HG03066 (cell line): ENCODE measurements around the gene CARMIL3.
A peak's percentile ranks its signal among the peaks of the same experiment; 100 is the strongest.

Source experiments
- ATAC-seq: cut with Tn5 transposase; IDR thresholded peaks from one replicate; pipeline ENCODE4 v1.9.1; 2021; ENCODE audit warnings: low read depth; ENCODE audit not compliant: unreplicated experiment

Gene CARMIL3

DNA sequence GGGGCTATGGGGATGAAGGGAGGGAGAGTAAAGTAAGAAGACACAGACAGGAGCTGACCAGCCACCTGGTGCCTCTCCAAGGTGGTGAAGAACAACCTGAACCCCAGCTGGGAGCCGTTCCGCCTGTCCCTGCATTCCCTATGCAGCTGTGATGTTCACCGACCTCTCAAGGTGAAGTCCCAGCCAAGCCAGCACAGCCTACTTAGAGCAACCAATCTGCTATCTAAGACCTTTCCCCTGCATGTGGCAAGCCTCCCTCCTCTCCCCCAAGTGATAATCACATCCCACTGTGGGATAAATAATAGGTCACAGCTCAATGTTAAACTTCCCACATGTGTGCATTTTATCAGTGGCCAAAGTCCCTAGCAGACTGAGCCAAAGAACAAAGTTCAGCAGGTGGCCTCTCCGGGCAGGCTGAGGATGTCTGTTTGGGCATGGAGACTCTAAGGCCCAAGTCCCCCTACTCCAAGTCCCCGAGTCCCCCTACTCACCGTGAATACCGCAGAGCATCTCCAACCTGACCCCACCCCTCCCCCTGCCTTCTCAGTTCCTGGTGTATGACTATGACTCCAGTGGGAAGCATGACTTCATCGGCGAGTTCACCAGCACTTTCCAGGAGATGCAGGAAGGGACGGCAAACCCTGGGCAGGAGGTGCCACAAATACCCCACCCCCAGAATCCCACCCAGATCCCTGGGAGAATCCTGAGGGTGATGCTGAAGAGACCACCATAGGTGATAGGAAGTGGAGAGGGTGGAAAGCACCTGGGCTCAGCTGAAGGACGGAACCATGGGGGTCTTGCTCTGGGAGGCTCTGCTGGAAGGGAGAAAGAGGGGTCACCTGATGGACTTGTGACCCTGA lies 23.0 kb downstream of the CARMIL3 start:
- no peak for ATAC-seq

DNA sequence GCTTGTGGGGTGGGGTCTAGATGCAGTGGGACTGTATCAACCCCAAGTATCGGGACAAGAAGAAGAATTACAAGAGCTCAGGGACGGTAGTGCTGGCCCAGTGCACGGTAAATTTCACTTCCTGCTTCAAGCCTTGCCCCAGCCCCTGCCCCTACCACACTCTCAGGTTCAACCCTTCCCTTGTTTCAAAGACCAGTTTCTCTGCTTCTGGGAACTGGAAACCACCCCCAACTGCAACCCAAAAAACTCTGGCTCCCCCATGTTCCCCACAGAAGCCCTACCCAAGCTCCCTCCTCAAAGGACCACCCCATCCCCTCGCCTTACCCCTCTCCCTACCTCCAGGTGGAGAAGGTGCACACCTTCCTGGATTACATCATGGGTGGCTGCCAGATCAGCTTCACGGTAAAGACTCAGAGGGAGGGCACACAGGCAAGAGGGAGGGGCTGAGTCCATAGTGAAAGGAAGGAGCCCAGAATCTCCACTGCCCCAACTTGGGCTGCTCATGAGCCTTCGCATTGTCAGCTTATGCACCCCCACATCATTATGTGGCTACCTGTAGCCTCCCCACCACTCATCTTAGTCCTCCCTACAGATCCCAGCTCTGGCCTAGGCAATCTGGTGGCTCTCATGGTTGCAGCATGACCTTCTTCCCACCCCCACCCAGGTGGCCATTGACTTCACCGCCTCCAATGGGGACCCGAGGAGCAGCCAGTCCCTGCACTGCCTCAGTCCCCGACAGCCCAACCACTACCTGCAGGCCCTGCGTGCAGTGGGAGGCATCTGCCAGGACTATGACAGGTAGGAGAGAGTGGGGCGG lies 23.9 kb downstream of the CARMIL3 start:
- no peak for ATAC-seq

DNA sequence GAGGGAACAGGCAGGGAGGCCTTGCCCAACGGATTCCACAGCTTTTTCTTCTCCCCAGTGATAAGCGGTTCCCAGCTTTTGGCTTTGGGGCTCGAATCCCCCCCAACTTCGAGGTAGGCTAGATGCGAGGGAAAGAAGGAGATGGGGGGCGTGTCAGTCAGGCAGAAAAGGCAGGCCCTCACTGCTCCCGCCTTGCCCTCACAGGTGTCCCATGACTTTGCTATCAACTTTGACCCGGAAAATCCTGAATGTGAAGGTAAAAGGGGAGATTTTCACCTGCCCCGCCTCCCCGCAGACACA lies 24.4 kb downstream of the CARMIL3 start:
- no peak for ATAC-seq

DNA sequence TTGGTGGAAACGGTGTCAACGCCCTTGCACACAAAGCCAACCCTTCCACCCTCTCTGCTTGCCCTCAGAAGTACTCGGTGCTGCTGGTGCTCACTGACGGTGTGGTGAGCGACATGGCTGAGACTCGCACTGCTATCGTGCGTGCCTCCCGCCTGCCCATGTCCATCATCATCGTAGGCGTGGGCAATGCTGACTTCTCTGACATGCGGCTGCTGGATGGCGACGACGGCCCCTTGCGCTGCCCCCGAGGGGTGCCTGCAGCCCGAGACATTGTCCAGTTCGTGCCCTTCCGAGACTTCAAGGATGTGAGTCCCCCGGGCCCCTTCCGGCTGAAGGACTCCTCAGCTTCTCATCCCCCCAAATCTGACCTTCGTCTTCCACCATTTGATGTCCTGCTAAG lies 25.3 kb downstream of the CARMIL3 start:
- no peak for ATAC-seq

DNA sequence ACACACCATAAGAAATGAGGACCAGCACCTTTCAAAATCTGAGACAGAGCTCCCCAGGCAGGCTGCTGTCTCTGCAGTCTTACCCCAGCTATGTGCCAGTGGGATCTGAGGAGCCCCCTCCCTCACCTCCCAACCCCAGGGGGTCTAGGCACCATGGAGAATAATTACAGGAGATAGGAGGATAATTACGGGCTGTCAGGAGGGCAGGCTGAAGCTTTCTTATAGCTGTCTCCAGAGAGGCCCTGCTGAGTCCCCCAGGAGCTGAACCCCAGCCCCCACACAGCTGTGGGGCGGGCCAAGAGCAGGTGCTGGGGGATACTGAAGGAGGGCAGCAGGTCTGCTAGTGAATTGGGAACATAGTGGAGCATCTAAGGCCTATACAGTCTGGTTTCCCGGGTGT lies 26.3 kb downstream of the CARMIL3 start:
- ATAC-seq: no peak

DNA sequence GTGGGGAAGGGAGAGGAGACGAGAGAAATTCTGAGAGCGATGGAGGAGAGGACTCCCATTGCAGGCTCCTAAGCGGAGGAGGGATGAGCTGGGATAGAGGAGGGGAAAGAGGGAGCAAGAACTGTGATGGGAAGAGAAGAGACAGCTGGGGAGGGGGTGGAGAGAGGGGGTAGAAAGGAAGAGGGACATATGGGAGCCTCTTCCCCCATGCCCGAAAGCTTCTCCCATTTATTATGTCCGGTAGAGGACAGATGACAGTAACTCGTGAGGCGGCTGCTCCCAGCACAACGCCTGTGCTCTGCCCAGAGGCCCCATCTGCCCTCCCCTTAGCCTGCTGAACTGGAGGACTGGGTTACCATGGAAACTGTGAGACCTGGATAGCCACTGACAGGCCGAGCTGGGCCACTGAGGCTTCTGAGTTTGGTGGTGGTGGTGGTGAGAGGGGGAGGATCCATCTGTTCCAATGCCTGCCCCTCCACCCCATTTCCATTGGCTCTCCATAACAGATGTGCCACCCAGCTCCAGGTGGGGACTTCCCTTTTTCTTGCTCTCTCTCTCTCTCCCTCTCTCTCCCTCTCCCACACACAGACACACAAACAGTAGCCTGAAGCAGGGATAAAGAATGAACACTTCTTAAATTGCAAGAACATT lies 27.8 kb downstream of the CARMIL3 start:
- no peak for ATAC-seq

DNA sequence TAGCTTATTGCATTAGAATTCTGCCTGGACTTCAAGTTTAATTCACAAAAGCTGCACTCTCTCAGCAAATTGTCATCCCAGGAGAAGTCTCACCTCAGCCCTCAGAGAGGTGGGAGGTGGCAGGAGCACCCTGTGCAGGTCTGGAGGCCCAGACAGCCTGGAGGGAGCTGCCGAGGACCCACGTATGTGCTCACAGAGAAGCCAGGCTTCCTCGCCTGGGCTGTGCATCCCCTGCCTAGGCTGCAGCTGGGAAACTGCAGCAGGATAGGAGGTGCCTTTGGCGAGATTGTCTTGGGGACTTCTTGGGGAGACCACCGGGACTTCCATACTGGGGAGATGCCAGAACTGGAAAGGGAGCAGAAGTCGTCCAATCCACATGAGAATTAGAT lies 28.3 kb downstream of the CARMIL3 start:
- ATAC-seq: no peak

DNA sequence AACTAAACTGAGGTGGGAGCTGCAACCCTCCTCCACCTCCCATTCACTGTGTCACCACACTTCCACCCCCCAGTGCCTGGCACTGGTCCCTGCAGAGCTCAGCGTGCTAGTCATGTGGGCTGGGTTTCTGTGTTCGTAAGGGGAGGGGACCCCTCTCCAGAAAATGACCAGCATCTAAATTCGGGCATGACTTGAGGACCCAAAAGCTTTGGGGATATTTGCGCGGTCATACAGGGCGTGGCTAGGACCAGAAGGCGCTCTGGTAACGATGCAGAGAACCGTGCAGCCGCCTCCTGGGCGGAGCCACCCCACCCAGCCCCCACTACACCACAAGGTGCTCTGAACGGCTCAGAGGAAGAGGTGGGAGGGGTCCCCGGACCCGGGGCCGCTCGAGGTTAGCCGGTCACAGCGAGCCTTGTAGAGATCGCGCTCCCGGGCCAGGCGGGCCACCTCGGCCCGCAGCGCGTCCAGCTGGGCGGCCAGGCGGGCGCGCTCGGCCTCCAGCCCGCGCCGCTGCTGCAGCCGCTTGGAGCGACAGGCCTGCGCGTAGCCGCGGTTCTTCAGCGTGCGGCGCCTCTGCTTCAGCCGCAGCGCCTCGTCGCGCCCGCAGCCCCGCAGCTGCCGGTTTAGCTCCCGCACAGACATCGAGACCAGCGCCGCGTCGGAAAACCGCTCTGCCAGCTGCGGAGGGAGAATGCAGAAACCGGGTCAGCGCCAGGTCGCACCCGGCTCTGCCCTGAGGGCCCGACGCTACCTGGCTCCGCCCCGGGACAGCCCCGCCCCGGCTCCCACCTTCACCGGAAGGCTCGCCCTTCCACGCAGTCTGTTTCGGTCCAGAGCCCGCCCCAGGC lies 29.3 kb downstream of the CARMIL3 start:
- peak; percentile 86 for ATAC-seq

DNA sequence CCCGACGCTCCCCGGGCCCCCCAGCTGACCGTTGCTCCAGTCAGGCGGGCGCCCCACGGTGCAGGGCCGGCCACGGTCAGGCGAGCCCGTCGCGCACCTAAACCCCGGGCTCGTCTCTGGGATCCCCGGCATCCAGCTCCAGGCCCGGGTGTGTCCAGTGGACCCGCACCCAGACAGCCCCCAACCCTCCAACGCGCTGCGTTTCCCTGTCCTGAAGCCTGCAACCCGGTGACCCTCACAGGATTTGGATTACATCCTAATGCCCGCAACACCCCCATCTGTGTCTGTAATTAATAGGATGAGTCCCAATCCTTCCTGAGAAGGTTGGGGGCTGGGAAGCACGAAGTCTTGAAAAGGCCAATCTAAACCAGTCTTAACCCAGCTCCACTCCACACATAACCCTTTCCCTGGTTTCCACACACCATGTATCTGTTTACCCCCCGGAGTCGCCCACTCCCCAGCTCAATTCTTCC lies 30.0 kb downstream of the CARMIL3 start:
- ATAC-seq: no peak

DNA sequence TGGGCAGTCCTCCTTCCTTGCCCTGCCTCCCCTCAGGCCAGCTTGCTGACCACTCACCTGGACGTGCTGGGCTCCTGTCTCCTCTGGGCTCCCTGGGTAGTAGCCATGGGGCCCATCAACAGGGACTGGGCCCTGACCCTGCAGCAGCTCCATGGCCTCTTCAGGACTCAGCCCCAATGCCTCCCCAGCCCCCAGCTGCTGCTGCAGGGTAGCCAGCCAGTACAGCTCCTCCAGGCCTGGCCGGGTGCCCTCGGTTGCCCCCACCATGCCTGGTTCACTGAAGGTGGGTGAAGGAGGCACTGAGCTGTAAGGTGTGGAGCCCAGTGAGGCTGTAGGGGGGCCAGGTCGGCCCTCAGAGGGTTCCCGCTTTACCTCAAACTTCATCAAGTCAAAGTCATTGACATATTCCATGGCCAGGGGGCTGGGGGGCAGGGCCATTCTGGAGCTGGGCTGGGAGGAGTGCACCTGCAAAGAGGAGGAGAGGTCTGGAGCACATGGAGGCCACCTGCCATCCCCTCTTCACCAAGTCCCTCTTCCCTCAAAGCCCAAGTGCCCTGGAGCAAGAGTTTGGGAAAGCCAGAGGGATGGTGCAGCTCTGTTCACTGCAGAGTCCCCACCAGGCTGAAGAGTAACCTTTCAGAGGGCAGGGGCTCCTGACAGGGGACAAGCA lies 30.7 kb downstream of the CARMIL3 start:
- ATAC-seq: no peak

DNA sequence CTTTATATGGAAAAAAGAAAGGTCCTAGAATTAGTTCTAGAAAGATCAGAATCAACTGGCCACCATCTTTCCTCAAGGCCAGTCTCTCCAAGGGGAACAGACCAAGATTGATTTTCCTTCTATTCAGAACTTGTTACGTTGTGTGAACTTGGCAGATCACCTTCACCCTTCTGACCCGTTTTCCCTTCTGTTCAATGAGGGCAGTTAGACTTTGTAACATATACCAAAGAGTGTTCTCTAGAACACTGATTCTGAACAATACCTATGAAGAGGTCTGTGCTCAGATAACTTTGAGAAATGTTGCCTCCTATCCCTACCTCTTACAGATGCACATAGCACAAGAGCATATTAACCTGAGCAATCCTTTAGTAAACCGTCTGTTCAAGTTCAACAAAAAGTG lies 31.7 kb downstream of the CARMIL3 start:
- ATAC-seq: no peak

DNA sequence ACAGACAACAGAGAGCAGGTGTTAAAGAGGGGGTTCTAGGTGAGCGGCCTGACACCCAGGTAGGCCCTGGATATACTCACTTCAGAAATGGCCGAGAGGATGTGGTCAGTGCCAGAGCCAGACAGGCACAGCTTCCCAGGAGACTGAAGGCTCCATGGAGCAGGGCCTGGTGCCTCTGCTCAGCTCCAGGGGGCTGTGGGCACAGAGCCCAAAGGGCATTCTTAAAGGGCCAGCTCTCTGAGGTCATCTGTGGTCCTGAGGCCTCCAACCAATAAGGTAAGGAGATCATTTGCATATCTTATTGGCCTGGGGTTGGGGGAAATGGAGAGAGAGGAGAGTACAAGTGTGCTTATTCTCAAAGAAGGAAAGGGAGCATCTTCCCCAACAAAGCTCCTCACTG lies 32.6 kb downstream of the CARMIL3 start:
- no peak for ATAC-seq

DNA sequence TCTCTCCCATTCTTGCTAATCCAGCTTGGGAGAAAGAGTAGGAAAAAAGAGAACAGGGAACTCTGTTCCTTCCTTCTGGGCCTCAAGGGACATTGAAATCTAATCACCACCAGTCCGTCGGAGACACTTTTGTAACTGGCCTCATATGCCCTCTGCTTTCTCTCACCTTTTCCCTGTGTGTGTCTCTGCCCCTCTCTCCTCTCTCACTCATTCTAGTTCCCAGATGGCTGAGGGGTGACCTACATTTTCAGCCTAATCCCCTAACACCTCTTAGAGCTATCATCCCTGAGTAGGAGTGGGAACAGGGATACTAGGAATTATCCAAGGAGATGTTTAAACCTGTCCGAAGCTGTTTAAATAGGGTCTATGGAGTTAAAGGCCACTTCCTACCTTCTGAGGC lies 33.4 kb downstream of the CARMIL3 start:
- ATAC-seq: no peak

DNA sequence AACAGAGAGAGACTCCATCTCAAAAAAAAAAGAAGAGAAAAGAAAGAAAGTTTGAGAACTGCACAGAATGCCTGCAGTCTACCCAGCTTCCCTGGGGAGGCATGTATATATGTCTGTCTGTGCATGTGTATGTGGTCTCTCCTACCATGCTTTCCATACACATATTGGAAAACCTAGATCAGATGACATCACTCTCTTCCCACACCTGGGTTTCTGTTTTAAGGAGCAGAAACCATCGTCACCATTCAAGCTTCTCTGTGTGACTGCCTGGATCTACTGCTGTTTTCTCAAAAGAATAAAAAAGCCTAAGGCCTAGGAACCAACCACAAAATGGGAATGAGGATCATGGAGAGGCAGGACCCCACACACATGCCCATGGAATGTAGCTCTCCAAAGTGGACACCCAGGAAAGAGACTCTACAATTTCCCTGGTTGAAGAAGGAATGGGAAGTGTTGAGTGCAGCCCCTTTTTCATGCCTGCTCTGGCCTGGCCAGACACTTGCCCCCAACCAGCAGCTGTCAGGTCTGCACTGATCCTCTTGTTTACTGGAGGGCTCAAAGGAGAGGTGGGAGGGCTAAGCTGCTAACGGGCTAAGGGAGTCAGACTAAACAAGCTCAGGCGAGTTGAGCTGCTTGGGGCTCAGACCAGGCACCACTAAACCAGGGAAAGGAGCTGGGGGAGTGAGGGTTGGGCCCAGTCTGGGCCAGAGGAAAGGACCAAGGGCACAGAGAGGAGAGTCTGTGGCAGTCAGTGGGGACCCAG lies 34.6 kb downstream of the CARMIL3 start:
- no peak for ATAC-seq

DNA sequence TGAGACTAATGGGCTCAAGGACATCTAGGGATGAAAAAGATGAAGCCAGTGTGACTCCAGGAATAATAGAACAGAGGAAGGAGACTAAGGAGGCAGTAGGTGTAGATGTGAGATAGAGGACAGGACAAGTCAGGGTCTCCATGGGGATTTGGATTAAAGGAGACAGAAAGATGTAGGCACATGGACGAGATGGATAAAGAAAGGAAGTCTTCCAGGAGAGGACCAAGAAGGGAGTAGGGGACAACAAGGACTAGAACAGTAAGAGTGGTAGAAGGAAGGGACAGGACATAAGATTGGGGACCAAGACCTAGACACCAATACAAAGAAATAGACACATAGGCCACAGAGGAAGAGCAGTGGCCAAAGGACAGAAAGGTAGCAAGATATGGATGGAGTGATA lies 35.2 kb downstream of the CARMIL3 start:
- ATAC-seq: no peak

DNA sequence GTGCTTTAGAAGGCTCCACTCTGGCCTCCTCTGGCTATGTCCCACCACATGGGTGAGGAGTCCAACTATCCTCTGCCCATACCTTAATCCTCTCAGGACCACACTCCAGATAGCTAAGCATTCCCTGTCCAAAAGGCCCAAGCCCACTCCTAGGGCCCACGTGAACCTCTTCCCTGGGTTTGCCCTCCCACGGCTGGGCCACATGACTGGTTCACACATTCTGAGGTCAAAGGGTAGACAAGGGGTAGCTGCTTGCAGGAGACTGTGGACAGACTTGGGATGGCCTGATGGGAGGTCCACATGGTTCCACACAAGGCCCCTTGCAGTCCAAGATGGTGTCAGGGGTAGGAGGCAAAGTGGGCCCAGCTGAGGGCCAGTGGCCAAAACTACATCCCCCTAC lies 36.3 kb downstream of the CARMIL3 start:
- no peak for ATAC-seq

DNA sequence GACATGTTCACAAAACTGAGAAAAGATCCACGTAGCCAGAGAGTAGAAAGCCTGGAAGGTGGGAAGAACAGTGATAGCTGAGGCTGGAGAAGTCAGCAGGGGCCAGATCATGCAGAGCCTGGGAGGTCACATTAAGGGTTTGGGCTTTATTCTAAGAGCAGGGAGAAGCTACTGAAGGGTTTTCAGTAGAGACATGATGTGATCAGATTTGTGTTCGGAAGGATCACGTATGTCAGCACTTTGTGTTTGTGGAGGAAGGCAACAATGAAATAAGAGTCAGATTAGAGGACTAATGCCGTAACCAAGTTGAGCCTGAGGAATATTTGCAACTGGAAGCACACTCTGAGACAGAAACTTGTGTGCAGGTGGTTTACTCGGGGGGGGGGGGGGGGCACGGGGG lies 38.1 kb downstream of the CARMIL3 start:
- ATAC-seq: no peak

DNA sequence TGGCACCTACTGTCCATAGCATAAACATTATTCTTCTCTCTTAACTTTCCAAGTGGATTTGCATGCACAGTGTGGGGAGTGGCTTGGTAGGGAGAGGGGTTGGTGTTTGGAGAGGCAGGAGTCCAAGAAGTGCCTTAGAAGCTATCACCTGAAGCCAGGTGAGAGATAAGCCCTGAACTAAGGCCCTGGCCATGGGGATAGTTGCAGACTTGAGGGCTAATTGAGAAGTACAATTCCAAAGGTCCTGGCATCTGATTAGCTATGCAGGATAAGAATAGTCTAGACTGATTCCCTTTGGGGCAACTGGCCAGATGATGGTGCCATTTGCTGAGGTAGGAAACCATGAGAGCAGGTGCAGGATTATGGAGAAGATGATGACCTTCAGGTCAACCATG lies 40.3 kb downstream of the CARMIL3 start:
- ATAC-seq: no peak

DNA sequence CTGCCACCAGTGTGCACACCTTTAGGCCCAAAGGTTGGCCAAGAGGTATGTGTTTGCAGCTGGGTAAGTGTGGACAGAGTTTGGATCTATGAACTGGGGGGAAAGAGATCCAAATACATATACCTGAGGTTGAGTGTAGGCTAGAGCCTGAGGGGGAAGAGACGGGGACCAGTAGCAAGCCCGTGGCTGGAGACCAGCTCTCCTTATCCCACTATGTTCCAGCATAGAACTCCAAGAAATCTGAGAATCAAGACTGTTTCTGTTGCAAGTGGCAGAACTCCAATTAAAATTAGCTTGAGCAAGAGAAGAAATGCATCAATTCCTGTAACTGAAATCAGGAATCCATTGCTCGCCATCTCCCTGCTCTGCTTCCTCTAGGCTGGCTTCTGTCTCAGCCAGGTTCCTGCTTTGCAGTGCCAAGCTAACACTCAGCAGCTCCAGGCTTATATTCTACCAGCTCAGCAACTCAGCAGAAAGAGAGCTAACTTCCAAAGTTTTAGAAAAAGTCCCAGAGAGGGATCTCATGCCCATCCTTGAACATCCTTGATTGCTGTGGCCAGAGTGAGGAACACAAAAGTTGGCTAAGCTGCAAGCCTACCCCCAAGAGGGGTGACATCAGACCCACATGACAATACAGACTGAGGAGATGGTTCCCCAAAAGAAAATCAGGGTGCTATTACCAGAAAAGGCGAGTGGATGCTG lies 40.8 kb downstream of the CARMIL3 start:
- no peak for ATAC-seq
